Osteoblast (primary cell): ENCODE results near the gene CELF4. TPM values are rescaled to one million over a fixed set of nuclear protein-coding genes. Genes with fewer than 3 reads are reported as not detected.

Source experiments
- DNase-seq: peaks from one replicate; pipeline ENCODE4 v3.0.0; 2011; ENCODE audit warnings: low spot score, mixed read lengths; ENCODE audit not compliant: insufficient read length; ENCODE audit errors: missing footprints
- H2AFZ ChIP-seq: 2 replicates; pipeline ENCODE4 v1.6.0; 2011; ENCODE audit warnings: mild to moderate bottlenecking, low read length
- H3K27ac ChIP-seq: 2 replicates; pipeline ENCODE4 v1.5.1; 2011; ENCODE audit warnings: mild to moderate bottlenecking, low read depth, low read length, moderate library complexity
- H3K27me3 ChIP-seq: 2 replicates; pipeline ENCODE4 v1.6.0; 2012; ENCODE audit warnings: mild to moderate bottlenecking, control low read depth, inconsistent platforms, low read length, moderate library complexity; ENCODE audit not compliant: insufficient read depth
- H3K36me3 ChIP-seq: 2 replicates; pipeline ENCODE4 v1.5.1; 2011; ENCODE audit warnings: mild to moderate bottlenecking, low read length, control low read depth, moderate library complexity; ENCODE audit not compliant: insufficient read depth
- H3K4me1 ChIP-seq: 2 replicates; pipeline ENCODE4 v1.5.1; 2011; ENCODE audit warnings: mild to moderate bottlenecking, low read length, control low read depth, moderate library complexity; ENCODE audit not compliant: insufficient read depth
- H3K4me2 ChIP-seq: 2 replicates; pipeline ENCODE4 v1.6.0; 2011; ENCODE audit warnings: mild to moderate bottlenecking, low read length; ENCODE audit not compliant: insufficient read depth
- H3K4me3 ChIP-seq: fragments of 200-600 bp; sonication (generic); 3 replicates; pipeline ENCODE4 v1.5.1; 2012; ENCODE audit warnings: mild to moderate bottlenecking, low read length, inconsistent platforms; ENCODE audit not compliant: insufficient read depth
- H3K79me2 ChIP-seq: 2 replicates; pipeline ENCODE4 v1.6.0; 2012; ENCODE audit warnings: mild to moderate bottlenecking, low read length, control low read depth, inconsistent platforms; ENCODE audit not compliant: insufficient read depth
- H3K9me3 ChIP-seq: 2 replicates; pipeline ENCODE4 v1.5.1; 2011; ENCODE audit warnings: low read depth, low read length, control low read depth
- H4K20me1 ChIP-seq: 2 replicates; pipeline ENCODE4 v1.6.0; 2012; ENCODE audit warnings: mild to moderate bottlenecking, low read length, control low read depth; ENCODE audit not compliant: insufficient read depth
- CTCF ChIP-seq: IDR thresholded peaks from 2 replicates; pipeline ENCODE4 v1.5.1; 2011; ENCODE audit warnings: mild to moderate bottlenecking, low read depth, low read length, moderate library complexity; ENCODE audit errors: extremely low read depth
- total RNA-seq: library from RNA; depleted of rRNA; stranded (reverse); fragments of >200 nt; gene quantifications from 2 replicates; pipeline ENCODE4 v1.2.3, GENCODE V29; 2012

CELF4 gene
- total RNA-seq, 1 donor: not detected

- Histone ChIP-seq H2AFZ (no peak overlapping the region), H3K27ac (no peak overlapping the region), H3K4me2 (no peak overlapping the region), H3K36me3 (no peaks in the 10 kb centered on the region), H3K27me3 (no peaks in the 10 kb centered on the region), H3K79me2 (no peaks in the 10 kb centered on the region), H3K4me1 (no peaks in the 10 kb centered on the region), H3K4me3 (no peak overlapping the region), H3K9me3 (no peaks in the 10 kb centered on the region), H4K20me1 (no peaks in the 10 kb centered on the region)
- no peak for TF ChIP-seq CTCF
- DNase-seq: no peak
Measured at GRCh38 chr18:37552286-37552685, 13.3 kb downstream of the CELF4 start.

GRCh38 chr18:37551846-37552245, 13.8 kb downstream of the CELF4 start:
- TF ChIP-seq CTCF: no peak
- Histone ChIP-seq H3K27ac (no peak overlapping the region), H3K4me3 (no peak overlapping the region), H2AFZ (no peak overlapping the region), H3K4me2 (no peak overlapping the region), H3K27me3 (no peaks in the 10 kb centered on the region), H3K79me2 (no peaks in the 10 kb centered on the region), H3K9me3 (no peaks in the 10 kb centered on the region), H4K20me1 (no peaks in the 10 kb centered on the region), H3K4me1 (no peaks in the 10 kb centered on the region), H3K36me3 (no peaks in the 10 kb centered on the region)
- DNase-seq: no peak

- no peak overlapping the region for H3K4me2 ChIP-seq
- no peak overlapping the region for H3K4me3 ChIP-seq
Measured at GRCh38 chr18:37551249-37551648, 14.3 kb downstream of the CELF4 start.

More at GRCh38 chr18:37551249-37551648, 14.3 kb downstream of the CELF4 start:
- Histone ChIP-seq H3K27ac (no peak overlapping the region), H4K20me1 (no peaks in the 10 kb centered on the region), H3K79me2 (no peaks in the 10 kb centered on the region), H3K4me1 (no peaks in the 10 kb centered on the region), H3K36me3 (no peaks in the 10 kb centered on the region), H2AFZ (no peak overlapping the region), H3K27me3 (no peaks in the 10 kb centered on the region), H3K9me3 (no peaks in the 10 kb centered on the region)
- DNase-seq: no peak
- TF ChIP-seq CTCF: no peak
